SK-N-MC (cell line): ENCODE measurements around the gene PMPCA.

Experiments
- EZH2 ChIP-seq: fragments of 200-600 bp; sonication (generic); IDR thresholded peaks from one replicate; pipeline ENCODE4 v1.6.1; 2017; ENCODE audit warnings: antibody characterized with exemption
- FOXP2 ChIP-seq: optimal IDR thresholded peaks from 2 replicates; pipeline ENCODE3; 2011; ENCODE audit warnings: mild to moderate bottlenecking, moderate library complexity; ENCODE audit not compliant: insufficient read depth; ENCODE audit errors: extremely low read length, control extremely low read depth
- POLR2AphosphoS5 ChIP-seq: IDR thresholded peaks from 2 replicates; pipeline ENCODE4 v1.6.1; 2012; ENCODE audit warnings: mild to moderate bottlenecking, low read depth, low read length, borderline replicate concordance

DNA sequence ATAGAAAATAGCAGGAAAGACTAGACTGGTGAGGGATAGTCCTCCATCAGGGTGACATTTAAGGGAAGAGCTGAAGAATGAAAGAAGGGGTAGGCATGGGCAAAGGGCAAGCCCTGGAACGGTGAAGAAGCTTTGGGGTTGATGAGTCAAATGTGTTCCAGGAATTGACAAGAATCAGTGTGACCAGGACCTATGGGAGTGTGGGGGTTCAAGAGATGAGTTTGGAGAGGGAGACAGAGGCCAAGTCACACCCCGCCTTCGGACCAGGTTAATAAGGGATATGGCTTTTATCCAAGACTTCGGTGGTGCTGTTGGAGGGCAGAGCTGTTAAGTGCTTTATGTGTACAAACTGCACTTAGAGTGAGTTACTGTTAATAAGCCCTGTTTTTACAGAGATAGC is 920 bp downstream of the PMPCA start:
- TF ChIP-seq POLR2AphosphoS5 = no peak
- no peak for TF ChIP-seq EZH2
- TF ChIP-seq FOXP2 = no peak
